Activated CD8-positive, alpha-beta T cell treated with anti-CD3 and anti-CD28 coated beads, Interleukin-2, amount 10 ng/mL, durations not matched to agents 7 days and 5 days (primary cell): ENCODE results near the gene OSM. TPM values are rescaled to one million over a fixed set of nuclear protein-coding genes. Genes with fewer than 3 reads are reported as not detected.

Source experiments
- ATAC-seq: fragments of 150-1000 bp; cut with Tn5 transposase; one replicate; pipeline ENCODE4 v1.10.0; 2021; ENCODE audit warnings: moderate library complexity
- CTCF ChIA-PET: fragments of 350-600 bp; sonication (Branson Sonifier 250); formaldehyde crosslinking; loops from one replicate; lab custom pipeline; 2021; ENCODE audit warnings: antibody characterized with exemption; lab: Charles Lee
- POLR2A ChIA-PET: fragments of 350-600 bp; sonication (Branson Sonifier 250); formaldehyde crosslinking; loops from one replicate; lab custom pipeline; 2021; ENCODE audit warnings: antibody characterized with exemption; lab: Charles Lee
- DNase-seq: peaks from one replicate; pipeline ENCODE4 v3.0.0-alpha.2; 2020
- H3K27ac Mint-ChIP-seq: one replicate; pipeline ENCODE4 v1.8.0; 2021; ENCODE audit warnings: mild to moderate bottlenecking, mixed read lengths
- H3K27me3 Mint-ChIP-seq: one replicate; pipeline ENCODE4 v1.8.0; 2021; ENCODE audit warnings: low read depth, mixed read lengths
- H3K36me3 Mint-ChIP-seq: one replicate; pipeline ENCODE4 v1.8.0; 2021; ENCODE audit warnings: low read depth, mixed read lengths
- H3K4me1 Mint-ChIP-seq: one replicate; pipeline ENCODE4 v1.8.0; 2021; ENCODE audit warnings: low read depth, mixed read lengths
- H3K4me3 Mint-ChIP-seq: one replicate; pipeline ENCODE4 v1.8.0; 2021; ENCODE audit warnings: mild to moderate bottlenecking, mixed read lengths
- H3K9me3 Mint-ChIP-seq: one replicate; pipeline ENCODE4 v1.8.0; 2022; ENCODE audit warnings: mixed read lengths; ENCODE audit not compliant: insufficient read depth
- total RNA-seq, 2 experiments: library from RNA; stranded (reverse); gene quantifications; one replicate each; pipeline ENCODE4 v1.2.3, GENCODE V29; 2021

OSM gene
- total RNA-seq, 2 experiments from 2014 or later, result 135 to 140 TPM

GRCh38 chr22:30265131-30265720 lies 1.4 kb downstream of the OSM start:
- peak overlapping the region; percentile 97 for H3K27ac Mint-ChIP-seq
- H3K4me3 Mint-ChIP-seq, result peak overlapping the region; percentile 96
- DNase-seq (no peak), ATAC-seq (no peak)
- H3K9me3 Mint-ChIP-seq, result no peaks in the 10 kb centered on the region
- ChIA-PET CTCF (interaction anchor here (0.8 to 4.9 kb wide), 5 partner anchors 19 to 260 kb away, joined by 3 to 60 read pairs (median 6); partner anchors contain the start of genes CASTOR1 and RNF215), POLR2A (interaction anchor here (0.8 to 2.7 kb wide), 3 partner anchors 13 to 108 kb away, joined by 3 to 17 read pairs (median 4); partner anchors contain the start of gene CASTOR1)
- H3K4me1 Mint-ChIP-seq, result peaks cover 57% of the 10 kb centered on the region
- no peaks in the 10 kb centered on the region for H3K27me3 Mint-ChIP-seq
- peaks cover 83% of the 10 kb centered on the region for H3K36me3 Mint-ChIP-seq

GRCh38 chr22:30263883-30264282 lies 2.8 kb downstream of the OSM start:
- ChIA-PET POLR2A (interaction anchor here (1.3 to 2.7 kb wide), 2 partner anchors 19 to 23 kb away, joined by 4 to 17 read pairs; partner anchors contain the start of gene CASTOR1), CTCF (interaction anchor here (0.7 to 4.9 kb wide), 30 partner anchors 9 to 659 kb away, joined by 3 to 60 read pairs (median 5); partner anchors contain the start of genes CASTOR1, CCDC157, RNF215 and SF3A1)
- peak overlapping the region; percentile 97 for H3K27ac Mint-ChIP-seq
- H3K4me3 Mint-ChIP-seq, result peak overlapping the region; percentile 96
- no peak for DNase-seq
- H3K9me3 Mint-ChIP-seq, result no peaks in the 10 kb centered on the region
- peaks cover 71% of the 10 kb centered on the region for H3K36me3 Mint-ChIP-seq
- H3K4me1 Mint-ChIP-seq, result peaks cover 61% of the 10 kb centered on the region
- ATAC-seq, result no peak
- no peaks in the 10 kb centered on the region for H3K27me3 Mint-ChIP-seq

- peak; percentile 87 for DNase-seq
- H3K36me3 Mint-ChIP-seq, result peaks cover 63% of the 10 kb centered on the region
- CTCF ChIA-PET, result interaction anchor here (0.6 to 4.9 kb wide), 42 partner anchors 8 to 658 kb away, joined by 3 to 60 read pairs (median 4); partner anchors contain the start of genes CASTOR1, CCDC157, RNF215 and SF3A1
- no peaks in the 10 kb centered on the region for H3K27me3 Mint-ChIP-seq
- H3K4me3 Mint-ChIP-seq, result peak overlapping the region; percentile 96
- H3K4me1 Mint-ChIP-seq, result peaks cover 61% of the 10 kb centered on the region
- no peaks in the 10 kb centered on the region for H3K9me3 Mint-ChIP-seq
- peak overlapping the region; percentile 97 for H3K27ac Mint-ChIP-seq
- POLR2A ChIA-PET, result interaction anchor here (0.6 to 2.7 kb wide), 3 partner anchors 20 to 215 kb away, joined by 3 to 17 read pairs (median 4); partner anchors contain the start of gene CASTOR1
- ATAC-seq, result no peak
Measured at GRCh38 chr22:30262917-30263741, 3.5 kb downstream of the OSM start.

GRCh38 chr22:30262112-30262511 lies 4.5 kb downstream of the OSM start:
- CTCF ChIA-PET, result interaction anchor here (1.2 to 4.9 kb wide), 3 partner anchors 22 to 119 kb away, joined by 3 to 59 read pairs (median 7); no protein-coding TSS in a partner anchor
- Mint-ChIP-seq H3K4me1 (peaks cover 65% of the 10 kb centered on the region), H3K36me3 (peaks cover 59% of the 10 kb centered on the region)

DNA sequence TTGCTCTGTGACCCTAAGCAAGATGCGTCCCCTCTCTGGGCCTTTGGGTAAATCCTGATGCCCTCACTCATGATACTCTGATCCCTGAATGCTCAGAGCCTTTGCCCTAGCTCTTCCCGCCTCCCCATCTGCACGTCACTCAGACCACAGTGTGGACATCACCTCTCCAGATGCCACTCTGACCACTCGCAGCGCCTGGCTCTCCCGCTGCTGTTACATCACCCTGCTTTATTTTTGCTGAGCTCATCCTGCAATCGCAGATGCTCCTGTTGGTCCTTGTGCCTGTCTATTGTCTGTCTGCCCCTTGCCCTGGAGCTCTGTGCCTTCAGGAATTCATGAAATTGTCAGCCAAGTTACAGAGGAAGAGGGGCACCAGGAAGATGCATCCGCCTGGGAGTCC lies 5.5 kb downstream of the OSM start:
- no peak for ATAC-seq

More at GRCh38 chr22:30262112-30262511, 4.5 kb downstream of the OSM start:
- ATAC-seq, result no peak
- peak overlapping the region; percentile 96 for H3K4me3 Mint-ChIP-seq
- H3K9me3 Mint-ChIP-seq, result no peaks in the 10 kb centered on the region
- H3K27me3 Mint-ChIP-seq, result no peaks in the 10 kb centered on the region
- no peak for DNase-seq
- H3K27ac Mint-ChIP-seq, result peak overlapping the region; percentile 86
- POLR2A ChIA-PET, result no interaction called here

GRCh38 chr22:30260682-30261081 lies 6.0 kb downstream of the OSM start:
- Mint-ChIP-seq H3K27me3 (no peaks in the 10 kb centered on the region), H3K4me3 (peak overlapping the region; percentile 5), H3K9me3 (no peaks in the 10 kb centered on the region), H3K27ac (peak overlapping the region; percentile 86), H3K36me3 (peaks cover 46% of the 10 kb centered on the region), H3K4me1 (peaks cover 79% of the 10 kb centered on the region)
- POLR2A ChIA-PET, result interaction anchor here (0.6 to 1.1 kb wide), 2 partner anchors 79 to 253 kb away, joined by 3 to 5 read pairs; no protein-coding TSS in a partner anchor
- CTCF ChIA-PET, result interaction anchor here (0.9 to 4.9 kb wide), 6 partner anchors 24 to 156 kb away, joined by 3 to 59 read pairs (median 3); partner anchors contain the start of gene RNF215
- ATAC-seq, result no peak
- DNase-seq, result no peak

More for the DNA sequence above, 5.5 kb downstream of the OSM start:
- ChIA-PET CTCF (interaction anchor here (0.9 to 4.9 kb wide), 6 partner anchors 23 to 156 kb away, joined by 3 to 59 read pairs (median 3); partner anchors contain the start of gene RNF215), POLR2A (interaction anchor here (0.6 to 1.1 kb wide), 2 partner anchors 80 to 253 kb away, joined by 3 to 5 read pairs; no protein-coding TSS in a partner anchor)
- Mint-ChIP-seq H3K27ac (peak overlapping the region; percentile 86), H3K9me3 (no peaks in the 10 kb centered on the region), H3K27me3 (no peaks in the 10 kb centered on the region), H3K36me3 (peaks cover 51% of the 10 kb centered on the region), H3K4me3 (peak overlapping the region; percentile 96), H3K4me1 (peaks cover 74% of the 10 kb centered on the region)
- no peak for DNase-seq

- no peak for DNase-seq
- ChIA-PET POLR2A (no interaction called here), CTCF (interaction anchor here (1.5 to 2.2 kb wide), 2 partner anchors 127 to 155 kb away, joined by 3 to 8 read pairs; partner anchors contain the start of gene RNF215)
- peak overlapping the region; percentile 5 for H3K4me3 Mint-ChIP-seq
- peaks cover 42% of the 10 kb centered on the region for H3K36me3 Mint-ChIP-seq
- no peaks in the 10 kb centered on the region for H3K9me3 Mint-ChIP-seq
- ATAC-seq, result no peak
- no peaks in the 10 kb centered on the region for H3K27me3 Mint-ChIP-seq
- peaks cover 81% of the 10 kb centered on the region for H3K4me1 Mint-ChIP-seq
- H3K27ac Mint-ChIP-seq, result peak overlapping the region; percentile 86
Measured at GRCh38 chr22:30260276-30260675, 6.4 kb downstream of the OSM start.

DNA sequence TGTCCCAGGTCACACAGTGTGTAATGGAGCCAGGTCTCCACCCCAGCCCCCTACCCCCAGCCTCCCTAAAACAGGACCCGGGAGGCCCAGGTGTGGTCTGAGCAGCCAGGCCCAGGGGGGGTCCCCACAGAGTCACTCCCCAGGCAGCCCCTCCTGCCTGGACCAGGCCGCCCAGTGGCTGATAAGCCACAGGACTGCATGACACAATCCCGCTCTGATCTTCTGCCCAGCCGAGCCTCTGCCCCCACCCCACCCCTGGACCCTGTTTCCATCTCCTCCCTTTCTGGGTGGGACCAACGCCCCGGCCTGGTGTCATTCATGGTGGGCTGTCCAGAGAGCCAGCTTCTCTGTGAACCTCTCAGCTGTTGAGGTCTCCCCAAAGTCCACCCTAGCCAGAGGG lies 12.3 kb downstream of the OSM start:
- Mint-ChIP-seq H3K36me3 (no peaks in the 10 kb centered on the region), H3K4me1 (peaks cover 93% of the 10 kb centered on the region), H3K27ac (peak overlapping the region; percentile 79), H3K27me3 (no peaks in the 10 kb centered on the region), H3K9me3 (no peaks in the 10 kb centered on the region), H3K4me3 (no peak overlapping the region)
- no peak for ATAC-seq
- no peak for DNase-seq
- ChIA-PET POLR2A (interaction anchor here (0.6 kb wide), 1 partner anchor 96 kb away, joined by 3 read pairs; no protein-coding TSS in a partner anchor), CTCF (interaction anchor here (0.6 to 4.5 kb wide), 7 partner anchors 9 to 633 kb away, joined by 3 to 95 read pairs (median 10); partner anchors contain the start of gene CASTOR1)

- H3K36me3 Mint-ChIP-seq, result no peaks in the 10 kb centered on the region
- H3K4me1 Mint-ChIP-seq, result peaks cover 93% of the 10 kb centered on the region
- no peak for DNase-seq
- CTCF ChIA-PET, result interaction anchor here (0.9 to 4.5 kb wide), 4 partner anchors 10 to 252 kb away, joined by 5 to 95 read pairs (median 12); no protein-coding TSS in a partner anchor
- peak overlapping the region; percentile 12 for H3K4me3 Mint-ChIP-seq
- POLR2A ChIA-PET, result interaction anchor here (0.6 to 1.2 kb wide), 2 partner anchors 95 to 148 kb away, joined by 3 read pairs; no protein-coding TSS in a partner anchor
- H3K27ac Mint-ChIP-seq, result peak overlapping the region; percentile 76
- H3K27me3 Mint-ChIP-seq, result no peaks in the 10 kb centered on the region
- no peak for ATAC-seq
- no peaks in the 10 kb centered on the region for H3K9me3 Mint-ChIP-seq
Measured at GRCh38 chr22:30253205-30253852, 13.3 kb downstream of the OSM start.

DNA sequence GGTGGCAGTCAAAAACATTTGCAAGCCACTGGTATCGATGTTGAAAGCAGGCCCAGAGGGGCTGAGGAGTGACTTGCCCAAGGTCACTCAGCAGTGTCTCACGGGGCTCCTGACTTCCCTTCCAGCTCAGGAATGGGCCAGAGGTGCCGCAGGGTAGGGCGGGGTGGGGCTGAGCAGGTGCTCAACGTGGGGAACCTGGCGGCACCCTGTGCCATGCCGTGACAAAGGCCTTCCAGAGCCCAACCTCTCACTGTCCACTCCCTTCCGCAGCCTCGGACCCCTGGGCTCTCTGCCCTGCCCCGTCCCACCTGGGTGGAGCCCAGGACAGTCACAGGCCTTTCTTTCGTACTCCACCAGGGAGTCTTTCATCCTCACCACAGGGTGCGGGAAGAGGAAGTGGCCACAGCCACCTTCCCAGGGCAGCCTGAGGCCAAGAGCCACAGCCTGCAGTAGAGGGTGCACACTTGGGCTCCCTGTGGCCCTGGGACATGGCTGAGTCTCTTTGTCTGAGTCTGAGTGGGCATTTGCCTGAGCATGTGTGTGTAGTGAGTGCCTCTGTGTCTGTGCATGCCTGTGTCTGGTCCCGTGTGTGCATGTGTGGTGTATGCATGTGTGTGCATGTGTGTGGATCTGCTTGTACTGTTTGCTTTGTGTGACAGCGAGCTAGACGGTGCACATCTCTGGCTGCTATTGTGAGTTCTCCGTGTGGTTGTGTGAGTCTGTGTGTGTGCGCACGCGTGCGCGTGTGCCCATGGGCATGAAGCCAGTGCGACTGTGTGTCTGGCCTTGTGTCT lies 14.0 kb downstream of the OSM start:
- peaks cover 93% of the 10 kb centered on the region for H3K4me1 Mint-ChIP-seq
- peak; percentile 30 for ATAC-seq

More for the DNA sequence above, 14.0 kb downstream of the OSM start:
- no peak for DNase-seq
- Mint-ChIP-seq H3K36me3 (no peaks in the 10 kb centered on the region), H3K4me3 (peak overlapping the region; percentile 12), H3K27ac (peak overlapping the region; percentile 76), H3K27me3 (no peaks in the 10 kb centered on the region), H3K9me3 (no peaks in the 10 kb centered on the region)
- CTCF ChIA-PET, result interaction anchor here (1.3 to 4.5 kb wide), 2 partner anchors 11 to 146 kb away, joined by 5 to 95 read pairs; no protein-coding TSS in a partner anchor
- POLR2A ChIA-PET, result interaction anchor here (1.2 kb wide), 1 partner anchor 147 kb away, joined by 3 read pairs; no protein-coding TSS in a partner anchor
